Mammary epithelial cell (primary cell): ENCODE measurements around the gene KLF3.
"Not testable (repeated sequence)": the region's sequence is repeated elsewhere in the genome, so short reads cannot be mapped to it uniquely, and the experiment has no call there.

Experiments used
- EZH2 ChIP-seq: IDR thresholded peaks from 2 replicates; pipeline ENCODE4 v1.6.1; 2012; ENCODE audit warnings: low read length, inconsistent platforms, borderline replicate concordance
- TF ChIP-seq, protein P1 (sequence below), 2 donors: IDR thresholded peaks in 1 of 2; conservative IDR thresholded peaks in 1 of 2; 2 replicates each; pipeline ENCODE4 v1.5.1; 2011 to 2012; ENCODE audit warnings: inconsistent platforms in 2 of 2, low read length in 2 of 2, mild to moderate bottlenecking in 2 of 2, control low read depth in 1 of 2, low read depth in 1 of 2; ENCODE audit not compliant: insufficient read depth in 1 of 2; ENCODE audit errors: extremely low read depth in 1 of 2

DNA sequence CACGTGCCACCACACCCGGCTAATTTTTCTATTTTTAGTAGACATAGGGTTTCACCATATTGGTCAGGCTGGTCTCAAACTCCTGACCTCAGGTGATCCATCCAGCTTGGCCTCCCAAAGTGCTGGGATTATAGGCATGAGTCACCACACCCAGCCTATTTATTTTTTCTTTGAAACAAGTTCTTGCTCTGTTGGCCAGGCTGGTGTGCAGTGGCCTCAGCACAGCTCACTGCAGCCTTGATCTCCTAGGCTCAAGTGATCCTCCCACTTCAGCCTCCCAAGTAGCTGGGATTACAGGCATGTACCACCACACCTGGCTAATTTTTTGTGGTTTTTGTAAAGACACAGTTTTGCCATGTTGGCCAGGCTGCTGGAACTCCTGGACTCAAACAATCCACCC lies 41.7 kb upstream of the KLF3 start:
- TF ChIP-seq, protein P1, sequence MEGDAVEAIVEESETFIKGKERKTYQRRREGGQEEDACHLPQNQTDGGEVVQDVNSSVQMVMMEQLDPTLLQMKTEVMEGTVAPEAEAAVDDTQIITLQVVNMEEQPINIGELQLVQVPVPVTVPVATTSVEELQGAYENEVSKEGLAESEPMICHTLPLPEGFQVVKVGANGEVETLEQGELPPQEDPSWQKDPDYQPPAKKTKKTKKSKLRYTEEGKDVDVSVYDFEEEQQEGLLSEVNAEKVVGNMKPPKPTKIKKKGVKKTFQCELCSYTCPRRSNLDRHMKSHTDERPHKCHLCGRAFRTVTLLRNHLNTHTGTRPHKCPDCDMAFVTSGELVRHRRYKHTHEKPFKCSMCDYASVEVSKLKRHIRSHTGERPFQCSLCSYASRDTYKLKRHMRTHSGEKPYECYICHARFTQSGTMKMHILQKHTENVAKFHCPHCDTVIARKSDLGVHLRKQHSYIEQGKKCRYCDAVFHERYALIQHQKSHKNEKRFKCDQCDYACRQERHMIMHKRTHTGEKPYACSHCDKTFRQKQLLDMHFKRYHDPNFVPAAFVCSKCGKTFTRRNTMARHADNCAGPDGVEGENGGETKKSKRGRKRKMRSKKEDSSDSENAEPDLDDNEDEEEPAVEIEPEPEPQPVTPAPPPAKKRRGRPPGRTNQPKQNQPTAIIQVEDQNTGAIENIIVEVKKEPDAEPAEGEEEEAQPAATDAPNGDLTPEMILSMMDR (conservative IDR thresholded peaks at IDR 0.05 in 1 of 2, IDR thresholded peaks at IDR 0.05 in 1 of 2; ENCODE audit: extremely low read depth in 1 of 2, insufficient read depth in 1 of 2, low read depth in 1 of 2, low read length in 2 of 2) = not testable (repeated sequence)
- not testable (repeated sequence) for TF ChIP-seq EZH2
